Naive thymus-derived CD8-positive, alpha-beta T cell (primary cell): ENCODE measurements around the gene ANGPT4. TPM values are rescaled to one million over a fixed set of nuclear protein-coding genes. Genes with fewer than 3 reads are reported as not detected.

Experiments
- ATAC-seq, 2 donors: fragments of 150-1000 bp; cut with Tn5 transposase in 1 of 2; sonication (Bioruptor Pico), chemical (Tn5 transposase) in 1 of 2; 1 replicate in 1 of 2; 2 replicates in 1 of 2; pipeline ENCODE4 v1.10.0; 2021; ENCODE audit warnings: mild to moderate bottlenecking in 2 of 2, moderate library complexity in 2 of 2
- POLR2A ChIA-PET: fragments of 350-600 bp; sonication (Branson Sonifier 250); formaldehyde crosslinking; loops from one replicate; lab custom pipeline; 2021; ENCODE audit warnings: antibody characterized with exemption; lab: Charles Lee
- DNase-seq, 10 donors: peaks; one replicate each; pipeline versions ENCODE4 v3.0.0 to v3.0.0-alpha.2; 2020 to 2022
- H3K27ac Mint-ChIP-seq, 10 donors: one replicate each; pipeline ENCODE4 v1.8.0; 2020 to 2022; ENCODE audit warnings: mild to moderate bottlenecking in 10 of 10, mixed read lengths in 10 of 10, moderate library complexity in 4 of 10, inconsistent platforms in 1 of 10
- H3K27me3 Mint-ChIP-seq, 5 donors: one replicate each; pipeline ENCODE4 v1.8.0; 2021 to 2022; ENCODE audit warnings: mixed read lengths in 5 of 5
- H3K36me3 Mint-ChIP-seq, 3 donors: one replicate each; pipeline ENCODE4 v1.8.0; 2020 to 2022; ENCODE audit warnings: mixed read lengths in 3 of 3, mild to moderate bottlenecking in 2 of 3, inconsistent platforms in 1 of 3
- H3K4me1 Mint-ChIP-seq, 4 donors: one replicate each; pipeline ENCODE4 v1.8.0; 2021 to 2022; ENCODE audit warnings: mixed read lengths in 4 of 4
- H3K4me3 Mint-ChIP-seq, 10 donors: one replicate each; pipeline ENCODE4 v1.8.0; 2020 to 2022; ENCODE audit warnings: mild to moderate bottlenecking in 10 of 10, mixed read lengths in 10 of 10, moderate library complexity in 6 of 10, inconsistent platforms in 1 of 10
- H3K9me3 Mint-ChIP-seq, 9 donors: one replicate each; pipeline ENCODE4 v1.8.0; 2020 to 2022; ENCODE audit warnings: mixed read lengths in 9 of 9, mild to moderate bottlenecking in 3 of 9, inconsistent platforms in 1 of 9, moderate library complexity in 1 of 9
- polyA plus RNA-seq, 3 donors: library from polyadenylated mRNA; unstranded; fragments of 300-500 nt; fragmentation: Illumina TruSeq; gene quantifications; one replicate each; pipeline ENCODE4 v1.2.3, GENCODE V29; 2021
- total RNA-seq, 8 experiments: library from RNA in 2 of 8; stranded (reverse) in 2 of 8; gene quantifications; one replicate each; pipeline ENCODE4 v1.2.3 and lab custom pipeline; 2021 to 2026

Gene ANGPT4
- total and polyA plus RNA-seq, 5 experiments from 2014 or later: not detected

- ATAC-seq: no peak
- Mint-ChIP-seq H3K27ac (peak overlapping the region in 1 of 10 donors; percentile 6), H3K4me1 (peaks cover 0 to 6% (median 2%) of the 10 kb centered on the region in 4 donors), H3K4me3 (no peak overlapping the region), H3K36me3 (no peaks in the 10 kb centered on the region), H3K27me3 (peaks cover 20 to 62% (median 40%) of the 10 kb centered on the region in 5 donors), H3K9me3 (no peaks in the 10 kb centered on the region)
- no peak for DNase-seq
- POLR2A ChIA-PET: no interaction called here
These were observed 36.2 kb upstream of the ANGPT4 start for GRCh38 chr20:952196-952795.

GRCh38 chr20:951384-952169, 35.4 kb upstream of the ANGPT4 start:
- ATAC-seq (no peak), DNase-seq (no peak)
- H3K27me3 Mint-ChIP-seq: peaks cover 20 to 60% (median 40%) of the 10 kb centered on the region in 5 donors
- no peaks in the 10 kb centered on the region for H3K36me3 Mint-ChIP-seq
- POLR2A ChIA-PET: no interaction called here
- H3K4me1 Mint-ChIP-seq: peaks cover 0 to 5% (median 2%) of the 10 kb centered on the region in 4 donors
- H3K27ac Mint-ChIP-seq: peak overlapping the region in 2 of 10 donors; percentile 6 to 28
- no peaks in the 10 kb centered on the region for H3K9me3 Mint-ChIP-seq
- H3K4me3 Mint-ChIP-seq: no peak overlapping the region

- no peak overlapping the region for H3K27ac Mint-ChIP-seq
- H3K36me3 Mint-ChIP-seq: no peaks in the 10 kb centered on the region
- ATAC-seq (no peak), DNase-seq (no peak)
- no peaks in the 10 kb centered on the region for H3K9me3 Mint-ChIP-seq
- POLR2A ChIA-PET: no interaction called here
- H3K27me3 Mint-ChIP-seq: peaks cover 17 to 50% (median 29%) of the 10 kb centered on the region in 5 donors
- no peaks in the 10 kb centered on the region for H3K4me1 Mint-ChIP-seq
- H3K4me3 Mint-ChIP-seq: no peak overlapping the region
These were observed 33.6 kb upstream of the ANGPT4 start for GRCh38 chr20:949717-950116.

- Mint-ChIP-seq H3K4me3 (no peak overlapping the region), H3K9me3 (no peaks in the 10 kb centered on the region), H3K27me3 (peaks cover 16 to 35% (median 26%) of the 10 kb centered on the region in 5 donors), H3K27ac (no peak overlapping the region), H3K4me1 (no peaks in the 10 kb centered on the region), H3K36me3 (no peaks in the 10 kb centered on the region)
- ATAC-seq: no peak
- POLR2A ChIA-PET: no interaction called here
- DNase-seq: no peak
These were observed 30.7 kb upstream of the ANGPT4 start for GRCh38 chr20:946826-947225.

GRCh38 chr20:945841-946240, 29.7 kb upstream of the ANGPT4 start:
- POLR2A ChIA-PET: no interaction called here
- no peak overlapping the region for H3K4me3 Mint-ChIP-seq

GRCh38 chr20:944774-945410, 28.8 kb upstream of the ANGPT4 start:
- no peak for DNase-seq
- H3K27me3 Mint-ChIP-seq: peaks cover 12 to 37% (median 28%) of the 10 kb centered on the region in 5 donors

More at GRCh38 chr20:945841-946240, 29.7 kb upstream of the ANGPT4 start:
- ATAC-seq (no peak), DNase-seq (no peak)
- no peaks in the 10 kb centered on the region for H3K9me3 Mint-ChIP-seq
- no peaks in the 10 kb centered on the region for H3K4me1 Mint-ChIP-seq
- H3K36me3 Mint-ChIP-seq: no peaks in the 10 kb centered on the region
- peaks cover 16 to 37% (median 26%) of the 10 kb centered on the region in 5 donors for H3K27me3 Mint-ChIP-seq
- no peak overlapping the region for H3K27ac Mint-ChIP-seq

GRCh38 chr20:944148-944547, 28.0 kb upstream of the ANGPT4 start:
- DNase-seq (no peak), ATAC-seq (no peak)
- Mint-ChIP-seq H3K4me3 (no peak overlapping the region), H3K27me3 (peaks cover 9 to 30% (median 22%) of the 10 kb centered on the region in 5 donors), H3K9me3 (no peaks in the 10 kb centered on the region), H3K27ac (no peak overlapping the region), H3K4me1 (peaks cover 0 to 2% (median 0%) of the 10 kb centered on the region in 4 donors), H3K36me3 (no peaks in the 10 kb centered on the region)
- POLR2A ChIA-PET: no interaction called here

More at GRCh38 chr20:944774-945410, 28.8 kb upstream of the ANGPT4 start:
- H3K9me3 Mint-ChIP-seq: no peaks in the 10 kb centered on the region
- no peak overlapping the region for H3K4me3 Mint-ChIP-seq
- no peak overlapping the region for H3K27ac Mint-ChIP-seq
- H3K36me3 Mint-ChIP-seq: no peaks in the 10 kb centered on the region
- H3K4me1 Mint-ChIP-seq: peaks cover 0 to 2% (median 0%) of the 10 kb centered on the region in 4 donors
- POLR2A ChIA-PET: no interaction called here
- ATAC-seq: no peak

- no peak for ATAC-seq
- Mint-ChIP-seq H3K4me3 (no peak overlapping the region), H3K4me1 (peaks cover 0 to 2% (median 0%) of the 10 kb centered on the region in 4 donors), H3K27me3 (peaks cover 4 to 24% (median 15%) of the 10 kb centered on the region in 5 donors), H3K27ac (no peak overlapping the region), H3K36me3 (no peaks in the 10 kb centered on the region), H3K9me3 (no peaks in the 10 kb centered on the region)
- POLR2A ChIA-PET: no interaction called here
- no peak for DNase-seq
These were observed 26.5 kb upstream of the ANGPT4 start for GRCh38 chr20:942611-943010.

GRCh38 chr20:940926-941325, 24.8 kb upstream of the ANGPT4 start:
- no peak overlapping the region for H3K27ac Mint-ChIP-seq
- no peaks in the 10 kb centered on the region for H3K36me3 Mint-ChIP-seq
- H3K27me3 Mint-ChIP-seq: peaks cover 0 to 14% (median 6%) of the 10 kb centered on the region in 5 donors
- H3K4me3 Mint-ChIP-seq: no peak overlapping the region
- H3K9me3 Mint-ChIP-seq: no peaks in the 10 kb centered on the region
- POLR2A ChIA-PET: no interaction called here
- peaks cover 0 to 2% (median 0%) of the 10 kb centered on the region in 4 donors for H3K4me1 Mint-ChIP-seq
- ATAC-seq: no peak
- DNase-seq: no peak

- ATAC-seq (no peak), DNase-seq (no peak)
- peaks cover 0 to 12% (median 5%) of the 10 kb centered on the region in 5 donors for H3K27me3 Mint-ChIP-seq
- no peaks in the 10 kb centered on the region for H3K9me3 Mint-ChIP-seq
- POLR2A ChIA-PET: no interaction called here
- H3K36me3 Mint-ChIP-seq: no peaks in the 10 kb centered on the region
- H3K4me1 Mint-ChIP-seq: peaks cover 0 to 2% (median 0%) of the 10 kb centered on the region in 4 donors
- H3K4me3 Mint-ChIP-seq: no peak overlapping the region
- no peak overlapping the region for H3K27ac Mint-ChIP-seq
These were observed 23.5 kb upstream of the ANGPT4 start for GRCh38 chr20:939606-940005.

GRCh38 chr20:934186-934840, 18.2 kb upstream of the ANGPT4 start:
- peaks cover 0 to 3% (median 0%) of the 10 kb centered on the region in 5 donors for H3K27me3 Mint-ChIP-seq
- DNase-seq: no peak
- peaks cover 0 to 11% (median 10%) of the 10 kb centered on the region in 3 donors for H3K36me3 Mint-ChIP-seq
- ATAC-seq: no peak
- POLR2A ChIA-PET: no interaction called here
- no peak overlapping the region for H3K4me3 Mint-ChIP-seq
- H3K4me1 Mint-ChIP-seq: no peaks in the 10 kb centered on the region
- H3K9me3 Mint-ChIP-seq: peaks cover 6 to 18% (median 13%) of the 10 kb centered on the region in 9 donors
- no peak overlapping the region for H3K27ac Mint-ChIP-seq

- Mint-ChIP-seq H3K27ac (no peak overlapping the region), H3K4me1 (no peaks in the 10 kb centered on the region), H3K9me3 (peaks cover 6 to 18% (median 13%) of the 10 kb centered on the region in 9 donors), H3K27me3 (peaks cover 0 to 3% (median 0%) of the 10 kb centered on the region in 5 donors), H3K4me3 (no peak overlapping the region), H3K36me3 (peaks cover 0 to 11% (median 10%) of the 10 kb centered on the region in 3 donors)
- DNase-seq: no peak
- ATAC-seq: no peak
- POLR2A ChIA-PET: no interaction called here
These were observed 16.9 kb upstream of the ANGPT4 start for GRCh38 chr20:933029-933428.
